ENCODE results near the gene SUMO4.

DNA sequence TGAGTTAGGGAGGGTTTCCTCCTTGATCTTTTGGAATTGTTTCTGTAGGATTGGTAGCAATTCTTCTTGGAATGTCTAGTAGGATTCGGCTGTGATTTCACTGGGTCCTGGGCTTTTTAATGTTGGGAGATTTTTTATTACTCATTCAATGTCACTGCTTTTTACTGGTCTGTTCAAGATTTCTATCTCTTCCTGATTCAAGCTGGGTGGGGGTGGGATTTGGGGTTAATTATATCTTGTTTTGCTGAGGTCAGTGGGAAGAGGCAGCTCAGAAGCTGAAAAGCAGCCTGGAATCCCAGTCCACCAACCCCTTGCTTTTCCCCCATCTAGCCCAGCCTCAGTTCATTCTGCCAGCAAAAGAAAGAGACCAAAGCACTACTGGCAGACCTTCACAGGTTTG, 39.6 kb downstream of the SUMO4 start:
- TF ChIP-seq EZH2 (IDR thresholded peaks at IDR 0.05) = no peak
- TF ChIP-seq, protein P1, sequence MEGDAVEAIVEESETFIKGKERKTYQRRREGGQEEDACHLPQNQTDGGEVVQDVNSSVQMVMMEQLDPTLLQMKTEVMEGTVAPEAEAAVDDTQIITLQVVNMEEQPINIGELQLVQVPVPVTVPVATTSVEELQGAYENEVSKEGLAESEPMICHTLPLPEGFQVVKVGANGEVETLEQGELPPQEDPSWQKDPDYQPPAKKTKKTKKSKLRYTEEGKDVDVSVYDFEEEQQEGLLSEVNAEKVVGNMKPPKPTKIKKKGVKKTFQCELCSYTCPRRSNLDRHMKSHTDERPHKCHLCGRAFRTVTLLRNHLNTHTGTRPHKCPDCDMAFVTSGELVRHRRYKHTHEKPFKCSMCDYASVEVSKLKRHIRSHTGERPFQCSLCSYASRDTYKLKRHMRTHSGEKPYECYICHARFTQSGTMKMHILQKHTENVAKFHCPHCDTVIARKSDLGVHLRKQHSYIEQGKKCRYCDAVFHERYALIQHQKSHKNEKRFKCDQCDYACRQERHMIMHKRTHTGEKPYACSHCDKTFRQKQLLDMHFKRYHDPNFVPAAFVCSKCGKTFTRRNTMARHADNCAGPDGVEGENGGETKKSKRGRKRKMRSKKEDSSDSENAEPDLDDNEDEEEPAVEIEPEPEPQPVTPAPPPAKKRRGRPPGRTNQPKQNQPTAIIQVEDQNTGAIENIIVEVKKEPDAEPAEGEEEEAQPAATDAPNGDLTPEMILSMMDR (IDR thresholded peaks at IDR 0.05) = no peak

All from neural progenitor cell (in vitro differentiated cells).